Sigmoid colon (tissue), 3 donors: ENCODE measurements around the gene BHLHE41.

Experiments used
- CTCF ChIP-seq, 4 experiments: fragments of 450-650 bp in 3 of 4; fragments of 200-600 bp in 1 of 4; IDR thresholded peaks; one replicate each; pipeline ENCODE4 v1.5.1; 2016 to 2019; ENCODE audit warnings: antibody characterized with exemption in 4 of 4, mild to moderate bottlenecking in 3 of 4, moderate library complexity in 2 of 4
- POLR2A ChIP-seq, 2 donors: fragments of 450-650 bp; IDR thresholded peaks; one replicate each; pipeline ENCODE4 v1.6.1; 2016; ENCODE audit warnings: antibody characterized with exemption in 2 of 2, mild to moderate bottlenecking in 2 of 2, moderate library complexity in 2 of 2

GRCh38 chr12:26136688-26137087, 11.9 kb upstream of the BHLHE41 start:
- TF ChIP-seq CTCF (IDR thresholded peaks at IDR 0.05) (no peak), POLR2A (IDR thresholded peaks at IDR 0.05) (no peak)
